ENCODE data around the gene SIK2. TPM values are rescaled to one million over a fixed set of nuclear protein-coding genes. Genes with fewer than 3 reads are reported as not detected.

The SIK2 gene
- total and polyA plus RNA-seq, 2 donors (not counting 3 experiments of a cell fraction or from before 2014, with no cell fraction given): 14.6 to 17.1 TPM

- no peaks in the 10 kb centered on the region for H3K27me3 ChIP-seq (ENCODE audit: control insufficient read depth in 2 of 2, insufficient read depth in 2 of 2, low read length in 2 of 2)
- no peak overlapping the region for H3K4me2 ChIP-seq (ENCODE audit: insufficient read depth, low read length)
- no peaks in the 10 kb centered on the region for H3K9me1 ChIP-seq (replicated peaks; ENCODE audit: control insufficient read depth, extremely low read depth, insufficient read depth, low read length)
- no peaks in the 10 kb centered on the region for H4K20me1 ChIP-seq (replicated peaks; ENCODE audit: control insufficient read depth, extremely low read depth, insufficient read depth, low read length)
- no peak overlapping the region for H3K27ac ChIP-seq (ENCODE audit: insufficient read depth, low read depth, low read length)
- no TSS peak for BruUV-seq (replicated peaks)
- H2AFZ ChIP-seq (ENCODE audit: low read depth, low read length): no peak overlapping the region
- no peaks in the 10 kb centered on the region for H3K9me3 ChIP-seq (replicated peaks; ENCODE audit: control insufficient read depth, insufficient read depth, low read length)
- H3K4me3 ChIP-seq (replicated peaks in 1 of 3; ENCODE audit: insufficient read depth in 1 of 3, low read depth in 1 of 3, low read length in 3 of 3): no peak overlapping the region
- dilution Hi-C loops (cut with MboI; ENCODE audit: extremely low pct_ligation_motif_present, low sequenced_read_pairs): no loop called here
- POLR2A ChIA-PET: interaction anchor here (0.6 kb wide), 1 partner anchor 354 kb away, joined by 10 read pairs; the partner anchor contains the start of gene DIXDC1
- no peaks in the 10 kb centered on the region for H3K79me2 ChIP-seq (ENCODE audit: control insufficient read depth, insufficient read depth, low read length)
- DNase-seq (ENCODE audit: low read depth, low spot score): peak; percentile 45
- no peaks in the 10 kb centered on the region for H3K36me3 ChIP-seq (ENCODE audit: control insufficient read depth in 2 of 2, extremely low read depth in 1 of 2, insufficient read depth in 2 of 2, low read length in 2 of 2)
- CTCF ChIA-PET: interaction anchor here (1.1 kb wide), 1 partner anchor 195 kb away, joined by 6 read pairs; no protein-coding TSS in a partner anchor
- no peak overlapping the region for H3K9ac ChIP-seq (replicated peaks; ENCODE audit: extremely low read depth, insufficient read depth, low read length)
- intact Hi-C loops (cut with micrococcal nuclease): no loop called here
- peaks cover 8% of the 10 kb centered on the region for H3K4me1 ChIP-seq (ENCODE audit: control insufficient read depth, extremely low read depth, insufficient read depth, low read length)
- TF ChIP-seq POLR2A (IDR thresholded peaks at IDR 0.05; ENCODE audit: low read depth, low read length) (no peak), GATA2 (IDR thresholded peaks at IDR 0.05; ENCODE audit: insufficient read depth, insufficient read length, low read depth, low read length) (no peak), JUN (IDR thresholded peaks at IDR 0.05; ENCODE audit: borderline replicate concordance, insufficient read depth, insufficient read length, low read depth) (no peak), FOS (IDR thresholded peaks at IDR 0.05; ENCODE audit: borderline replicate concordance, insufficient read depth, low read length) (no peak), EZH2 (IDR thresholded peaks at IDR 0.05; ENCODE audit: borderline replicate concordance, low read depth, low read length, severe bottlenecking) (no peak), MYC (IDR thresholded peaks at IDR 0.05; ENCODE audit: low read depth, low read length) (no peak), MAX (IDR thresholded peaks at IDR 0.05; ENCODE audit: insufficient read depth, insufficient read length) (no peak), POLR2AphosphoS5 (IDR thresholded peaks at IDR 0.05; ENCODE audit: insufficient read depth, low read depth, low read length) (no peak), CTCF (IDR thresholded peaks at IDR 0.05; ENCODE audit: extremely low read depth in 1 of 2, insufficient read depth in 1 of 2, low read depth in 1 of 2, low read length in 2 of 2) (no peak)
- FAIRE-seq: no peak
These were observed 19.4 kb upstream of the SIK2 start for GRCh38 chr11:111582881-111583280.
